Stimulated activated CD4-positive, alpha-beta T cell treated with anti-CD3 and anti-CD28 coated beads, Interleukin-15, amount 100 ng/mL, for 24 hours (primary cell): ENCODE measurements around the gene CPED1.
A peak's percentile ranks its signal among the peaks of the same experiment; 100 is the strongest.
"Not testable (repeated sequence)": the region's sequence is repeated elsewhere in the genome, so short reads cannot be mapped to it uniquely, and the experiment has no call there.

Source experiments
- DNase-seq: peaks from one replicate; pipeline ENCODE4 v3.0.0-alpha.2; 2020

The CPED1 gene

GRCh38 chr7:121102619-121103018 is 114.1 kb downstream of the CPED1 start:
- no peak for DNase-seq

GRCh38 chr7:121103086-121103485 is 114.6 kb downstream of the CPED1 start:
- DNase-seq, result no peak

GRCh38 chr7:121103579-121103978 is 115.1 kb downstream of the CPED1 start:
- no peak for DNase-seq

GRCh38 chr7:121105262-121105661 is 116.8 kb downstream of the CPED1 start:
- DNase-seq, result no peak

GRCh38 chr7:121107923-121108498 is 119.5 kb downstream of the CPED1 start:
- DNase-seq, result no peak

GRCh38 chr7:121109145-121109544 is 120.6 kb downstream of the CPED1 start:
- DNase-seq, result no peak

GRCh38 chr7:121113288-121113687 is 124.8 kb downstream of the CPED1 start:
- no peak for DNase-seq

GRCh38 chr7:121116396-121116795 is 127.9 kb downstream of the CPED1 start:
- no peak for DNase-seq

- DNase-seq, result no peak
Observed at GRCh38 chr7:121119047-121119446, 130.5 kb downstream of the CPED1 start.

- no peak for DNase-seq
Observed at GRCh38 chr7:121123032-121123431, 134.5 kb downstream of the CPED1 start.

- not testable (repeated sequence) for DNase-seq
Observed at GRCh38 chr7:121125454-121125853, 136.9 kb downstream of the CPED1 start.

GRCh38 chr7:121126201-121126600 is 137.7 kb downstream of the CPED1 start:
- no peak for DNase-seq

GRCh38 chr7:121126801-121127534 is 138.5 kb downstream of the CPED1 start:
- DNase-seq, result no peak

GRCh38 chr7:121132940-121133339 is 144.4 kb downstream of the CPED1 start:
- DNase-seq, result no peak

- DNase-seq, result no peak
Observed at GRCh38 chr7:121133444-121133843, 144.9 kb downstream of the CPED1 start.

- no peak for DNase-seq
Observed at GRCh38 chr7:121137580-121137979, 149.1 kb downstream of the CPED1 start.

GRCh38 chr7:121138262-121138933 is 149.9 kb downstream of the CPED1 start:
- peak; percentile 8 for DNase-seq

GRCh38 chr7:121139427-121139826 is 150.9 kb downstream of the CPED1 start:
- DNase-seq, result no peak

GRCh38 chr7:121140790-121141189 is 152.3 kb downstream of the CPED1 start:
- peak; percentile 15 for DNase-seq

GRCh38 chr7:121151774-121152221 is 163.3 kb downstream of the CPED1 start:
- no peak for DNase-seq

- no peak for DNase-seq
Observed at GRCh38 chr7:121153411-121153810, 164.9 kb downstream of the CPED1 start.

GRCh38 chr7:121153995-121154394 is 165.5 kb downstream of the CPED1 start:
- DNase-seq, result no peak

GRCh38 chr7:121156825-121157224 is 168.3 kb downstream of the CPED1 start:
- DNase-seq, result no peak

GRCh38 chr7:121157341-121157751 is 168.8 kb downstream of the CPED1 start:
- DNase-seq, result no peak
